Measurements from ENCODE around the gene ZCCHC12.

ZCCHC12 gene

GRCh38 chrX:118823263-118824172 is at the start of gene ZCCHC12:
TSS of gene ZCCHC12 (plus strand) at chrX:118823824. CDS start at chrX:118825245, 1,421 bp downstream.
- TF ChIP-seq TSHZ2 (CRISPR knock-in tag; IDR thresholded peaks at IDR 0.05) (no peak), BACH2 (CRISPR knock-in tag; IDR thresholded peaks at IDR 0.05; ENCODE audit: borderline replicate concordance) (no peak), POU6F1 (CRISPR knock-in tag; IDR thresholded peaks at IDR 0.05; ENCODE audit: borderline replicate concordance, low read depth) (no peak), ZFP30 (CRISPR knock-in tag; IDR thresholded peaks at IDR 0.05) (no peak), CSRNP3 (CRISPR knock-in tag; IDR thresholded peaks at IDR 0.05) (no peak), CSDC2 (CRISPR knock-in tag; IDR thresholded peaks at IDR 0.05) (no peak), ZFP3 (CRISPR knock-in tag; IDR thresholded peaks at IDR 0.05) (no peak), TCF4 (CRISPR knock-in tag; IDR thresholded peaks at IDR 0.05; ENCODE audit: borderline replicate concordance) (no peak), ZNF70 (CRISPR knock-in tag; IDR thresholded peaks at IDR 0.05) (no peak), ZC3H10 (CRISPR knock-in tag; IDR thresholded peaks at IDR 0.05) (no peak), SNAI2 (CRISPR knock-in tag; IDR thresholded peaks at IDR 0.05) (no peak), PATZ1 (CRISPR knock-in tag; IDR thresholded peaks at IDR 0.05; ENCODE audit: borderline replicate concordance) (no peak), RARB (CRISPR knock-in tag; IDR thresholded peaks at IDR 0.05) (no peak)
- ATAC-seq, result peak; percentile 91

- TF ChIP-seq CREB5 (CRISPR knock-in tag; IDR thresholded peaks at IDR 0.05; ENCODE audit: low read depth), result 0 out of 2 replicates have a peak, but pooled peaks have one; percentile 28
- peak; percentile 72 for TF ChIP-seq ISL1 (CRISPR knock-in tag; IDR thresholded peaks at IDR 0.05)
- no peak for TF ChIP-seq ZFP30 (CRISPR knock-in tag; IDR thresholded peaks at IDR 0.05)
- no peak for ATAC-seq
Observed at GRCh38 chrX:118779581-118779980, 44.0 kb upstream of the ZCCHC12 start.

GRCh38 chrX:118780509-118780908 is 43.1 kb upstream of the ZCCHC12 start:
- no peak for TF ChIP-seq POU6F1 (CRISPR knock-in tag; IDR thresholded peaks at IDR 0.05; ENCODE audit: borderline replicate concordance, low read depth)
- TF ChIP-seq PATZ1 (CRISPR knock-in tag; IDR thresholded peaks at IDR 0.05; ENCODE audit: borderline replicate concordance), result no peak
- TF ChIP-seq CREB5 (CRISPR knock-in tag; IDR thresholded peaks at IDR 0.05; ENCODE audit: low read depth), result no peak
- TF ChIP-seq ARNTL (CRISPR knock-in tag; IDR thresholded peaks at IDR 0.05; ENCODE audit: borderline replicate concordance, low read depth), result no peak
- no peak for TF ChIP-seq ZC3H10 (CRISPR knock-in tag; IDR thresholded peaks at IDR 0.05)
- TF ChIP-seq ZNF8 (CRISPR knock-in tag; IDR thresholded peaks at IDR 0.05), result no peak
- TF ChIP-seq TSHZ2 (CRISPR knock-in tag; IDR thresholded peaks at IDR 0.05), result no peak
- no peak for TF ChIP-seq ZFP30 (CRISPR knock-in tag; IDR thresholded peaks at IDR 0.05)
- no peak for ATAC-seq
